ENCODE data around the gene EBF3. TPM values are rescaled to one million over a fixed set of nuclear protein-coding genes. Genes with fewer than 3 reads are reported as not detected.

EBF3 gene
- total and polyA plus RNA-seq, 4 experiments from 2014 or later = not detected

DNA sequence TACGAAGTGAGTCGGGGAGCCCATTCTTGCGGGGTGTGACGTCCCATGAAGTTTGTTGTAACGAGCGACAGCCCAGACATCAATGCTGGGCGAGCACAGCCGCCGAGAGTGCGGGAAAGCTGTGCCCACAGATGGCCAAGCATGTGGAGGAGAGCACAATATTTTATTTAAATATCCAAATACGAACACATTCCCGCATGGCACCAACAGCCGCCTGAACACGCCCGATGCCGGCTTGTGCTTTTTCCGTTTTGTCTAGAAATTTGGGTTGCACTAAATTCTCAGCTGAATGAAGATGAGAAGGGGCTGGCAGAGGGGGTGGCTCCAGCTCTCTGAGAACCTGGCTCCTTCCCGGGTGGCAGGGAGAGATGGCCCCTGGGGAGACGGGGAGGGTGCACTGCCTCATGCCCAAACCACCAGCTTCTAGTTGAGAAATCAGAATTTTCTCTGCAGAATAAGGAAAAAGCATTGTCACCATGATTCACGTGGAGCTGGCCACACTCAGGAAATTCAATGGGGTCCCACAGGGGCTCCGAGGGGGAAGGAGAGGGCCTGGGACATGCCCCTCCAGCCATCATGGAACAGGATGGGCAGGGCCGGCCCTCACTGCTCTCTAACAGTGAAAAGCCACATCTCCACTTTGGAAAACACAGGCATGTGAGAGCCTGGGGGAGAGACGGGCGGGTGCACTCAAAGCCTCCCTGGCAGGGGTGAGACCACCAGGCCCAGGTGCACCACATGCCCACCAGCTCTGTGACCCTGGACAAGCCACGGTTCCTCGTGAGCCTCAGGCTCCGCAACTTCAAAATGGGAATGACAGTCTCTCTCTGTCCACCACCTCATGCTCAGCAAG lies 48.3 kb downstream of the EBF3 start:
- no peaks in the 10 kb centered on the region for H3K27me3 Mint-ChIP-seq
- intact Hi-C loops (cut with micrococcal nuclease) = no loop called here
- H3K27ac Mint-ChIP-seq = no peak overlapping the region
- H3K36me3 Mint-ChIP-seq = no peaks in the 10 kb centered on the region
- H3K9me3 Mint-ChIP-seq = no peaks in the 10 kb centered on the region
- POLR2A ChIA-PET (ENCODE audit: partially characterized antibody) = no interaction called here
- no peak overlapping the region for H3K4me3 Mint-ChIP-seq
- no peaks in the 10 kb centered on the region for H3K27me3 ChIP-seq (ENCODE audit: insufficient read depth, low read length)
- no peaks in the 10 kb centered on the region for H3K4me1 Mint-ChIP-seq
- no peaks in the 10 kb centered on the region for H3K9me3 ChIP-seq (ENCODE audit: control insufficient read depth in 1 of 2, low read length in 2 of 2)
- CTCF ChIA-PET (ENCODE audit: partially characterized antibody) = no interaction called here
- no peaks in the 10 kb centered on the region for H3K36me3 ChIP-seq (ENCODE audit: insufficient read depth, low read length)
- no peak overlapping the region for H3K4me3 ChIP-seq (ENCODE audit: low read length in 2 of 2)
- no peak overlapping the region for H3K27ac ChIP-seq (ENCODE audit: low read depth, low read length)
- no peak for DNase-seq
- H3K4me1 ChIP-seq (ENCODE audit: insufficient read depth, low read length) = no peaks in the 10 kb centered on the region

DNA sequence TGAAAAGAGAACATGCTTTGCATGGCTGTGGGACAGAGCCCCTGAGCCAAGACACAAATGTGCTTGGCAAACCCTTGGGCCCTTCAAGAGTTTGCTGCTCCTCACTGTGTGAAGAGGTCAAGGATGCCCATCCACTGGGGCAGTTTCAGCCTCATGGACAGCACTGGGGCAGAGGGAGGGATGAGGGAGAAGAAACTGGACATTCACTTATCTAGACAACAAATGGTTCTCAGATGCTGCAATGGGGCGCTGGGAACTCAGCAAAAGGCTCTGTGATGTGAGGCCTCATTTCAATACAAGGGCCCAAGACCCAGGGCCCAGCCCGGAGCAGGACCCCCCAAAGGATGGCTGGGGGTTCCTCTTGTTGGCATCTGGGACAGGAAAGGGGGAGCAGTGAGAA lies 49.1 kb downstream of the EBF3 start:
- H3K36me3 ChIP-seq (ENCODE audit: insufficient read depth, low read length) = no peaks in the 10 kb centered on the region
- no peaks in the 10 kb centered on the region for H3K9me3 ChIP-seq (ENCODE audit: control insufficient read depth in 1 of 2, low read length in 2 of 2)
- no peaks in the 10 kb centered on the region for H3K36me3 Mint-ChIP-seq
- POLR2A ChIA-PET (ENCODE audit: partially characterized antibody) = no interaction called here
- H3K4me1 Mint-ChIP-seq = no peaks in the 10 kb centered on the region
- H3K9me3 Mint-ChIP-seq = no peaks in the 10 kb centered on the region
- no peak overlapping the region for H3K27ac ChIP-seq (ENCODE audit: low read depth, low read length)
- intact Hi-C loops (cut with micrococcal nuclease) = no loop called here
- no peak for DNase-seq
- CTCF ChIA-PET (ENCODE audit: partially characterized antibody) = no interaction called here
- H3K27ac Mint-ChIP-seq = no peak overlapping the region
- no peaks in the 10 kb centered on the region for H3K27me3 Mint-ChIP-seq
- H3K4me1 ChIP-seq (ENCODE audit: insufficient read depth, low read length) = no peaks in the 10 kb centered on the region
- no peak overlapping the region for H3K4me3 ChIP-seq (ENCODE audit: low read length in 2 of 2)
- H3K27me3 ChIP-seq (ENCODE audit: insufficient read depth, low read length) = no peaks in the 10 kb centered on the region
- H3K4me3 Mint-ChIP-seq = no peak overlapping the region

DNA sequence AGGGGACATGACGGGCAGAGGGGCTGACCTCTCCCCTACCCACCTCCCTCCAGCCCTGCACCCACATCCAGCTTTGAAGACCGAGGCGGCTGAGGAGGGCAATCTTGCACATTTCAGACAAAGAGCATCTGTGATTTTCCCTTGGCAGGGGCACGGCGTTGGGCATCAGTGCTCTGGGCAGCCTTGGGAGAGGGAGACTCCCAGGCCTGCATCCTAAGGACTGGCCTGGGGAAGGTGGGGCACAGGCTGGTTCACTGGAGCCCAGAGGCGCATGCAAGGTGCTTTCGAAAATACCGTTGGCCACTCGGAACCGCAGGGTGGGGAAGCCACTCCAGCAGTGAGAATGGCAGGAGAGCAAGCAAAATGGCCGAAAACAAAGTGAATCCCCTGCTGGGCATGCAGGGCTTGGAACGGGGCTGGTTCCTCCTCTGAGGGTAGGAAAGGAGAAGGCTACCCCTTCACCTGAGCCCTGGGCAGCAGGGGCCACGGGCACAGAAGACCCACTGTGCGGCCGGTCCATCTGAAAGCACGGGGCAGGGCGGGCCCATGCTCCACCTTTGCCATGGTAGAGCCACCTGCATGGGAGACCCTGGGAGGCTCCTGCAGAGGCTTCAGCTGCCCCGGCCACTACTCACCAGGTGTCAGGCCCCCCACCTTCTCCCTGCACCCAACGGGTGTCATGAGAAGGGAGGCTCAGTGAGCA lies 49.8 kb downstream of the EBF3 start:
- no peaks in the 10 kb centered on the region for H3K27me3 Mint-ChIP-seq
- ChIA-PET POLR2A (ENCODE audit: partially characterized antibody) (no interaction called here), CTCF (ENCODE audit: partially characterized antibody) (no interaction called here)
- no peak for DNase-seq
- no peak overlapping the region for H3K4me3 Mint-ChIP-seq
- H3K27ac Mint-ChIP-seq = no peak overlapping the region
- H3K36me3 ChIP-seq (ENCODE audit: insufficient read depth, low read length) = no peaks in the 10 kb centered on the region
- H3K4me1 Mint-ChIP-seq = no peaks in the 10 kb centered on the region
- H3K4me3 ChIP-seq (ENCODE audit: low read length in 2 of 2) = no peak overlapping the region
- H3K9me3 ChIP-seq (ENCODE audit: control insufficient read depth in 1 of 2, low read length in 2 of 2) = no peaks in the 10 kb centered on the region
- H3K27me3 ChIP-seq (ENCODE audit: insufficient read depth, low read length) = no peaks in the 10 kb centered on the region
- H3K27ac ChIP-seq (ENCODE audit: low read depth, low read length) = no peak overlapping the region
- no peaks in the 10 kb centered on the region for H3K4me1 ChIP-seq (ENCODE audit: insufficient read depth, low read length)
- no peaks in the 10 kb centered on the region for H3K36me3 Mint-ChIP-seq
- intact Hi-C loops (cut with micrococcal nuclease) = no loop called here
- peaks cover 0 to 2% (median 0%) of the 10 kb centered on the region in 8 donors for H3K9me3 Mint-ChIP-seq

DNA sequence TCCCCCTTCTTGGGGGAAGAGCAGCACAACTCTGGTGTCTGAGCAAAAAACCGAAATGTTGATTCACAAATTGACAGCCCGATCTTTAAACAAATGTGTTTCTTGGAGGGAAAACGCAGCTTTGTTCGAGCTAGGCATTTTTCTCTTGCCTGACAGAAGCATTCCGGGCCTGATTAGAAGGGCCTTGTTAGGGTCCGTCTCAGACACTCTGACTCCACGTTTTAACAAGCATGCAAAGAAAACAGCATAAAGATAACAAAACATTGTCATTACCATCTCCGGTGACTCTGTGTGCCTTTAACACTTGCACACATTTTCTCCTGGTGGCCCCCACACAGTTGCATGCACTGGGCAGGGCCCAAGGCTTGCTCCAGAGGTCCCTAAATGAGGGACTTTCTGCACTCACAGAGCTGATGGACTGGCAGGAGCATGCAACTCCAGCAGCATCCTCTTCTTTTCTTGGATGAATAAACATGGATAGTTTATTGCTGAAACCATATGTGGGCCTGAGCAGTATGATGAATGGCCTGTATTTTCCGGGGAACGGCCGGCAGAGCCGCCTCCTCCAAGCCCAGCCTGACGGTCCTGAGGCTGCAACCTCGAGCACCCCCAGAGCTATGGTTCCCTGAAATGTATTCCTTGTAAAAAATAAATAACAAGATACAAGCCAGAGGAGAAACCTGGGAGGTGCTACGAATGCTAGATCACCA lies 50.9 kb downstream of the EBF3 start:
- H3K4me3 Mint-ChIP-seq = no peak overlapping the region
- no peaks in the 10 kb centered on the region for H3K27me3 ChIP-seq (ENCODE audit: insufficient read depth, low read length)
- H3K36me3 ChIP-seq (ENCODE audit: insufficient read depth, low read length) = no peaks in the 10 kb centered on the region
- no peaks in the 10 kb centered on the region for H3K9me3 ChIP-seq (ENCODE audit: control insufficient read depth in 1 of 2, low read length in 2 of 2)
- H3K36me3 Mint-ChIP-seq = no peaks in the 10 kb centered on the region
- H3K9me3 Mint-ChIP-seq = peaks cover 0 to 2% (median 0%) of the 10 kb centered on the region in 8 donors
- H3K27ac Mint-ChIP-seq = no peak overlapping the region
- DNase-seq = no peak
- no peak overlapping the region for H3K27ac ChIP-seq (ENCODE audit: low read depth, low read length)
- no peak overlapping the region for H3K4me3 ChIP-seq (ENCODE audit: low read length in 2 of 2)
- H3K4me1 ChIP-seq (ENCODE audit: insufficient read depth, low read length) = no peaks in the 10 kb centered on the region
- H3K27me3 Mint-ChIP-seq = no peaks in the 10 kb centered on the region
- intact Hi-C loops (cut with micrococcal nuclease) = no loop called here
- no peaks in the 10 kb centered on the region for H3K4me1 Mint-ChIP-seq
- ChIA-PET POLR2A (ENCODE audit: partially characterized antibody) (no interaction called here), CTCF (ENCODE audit: partially characterized antibody) (no interaction called here)

DNA sequence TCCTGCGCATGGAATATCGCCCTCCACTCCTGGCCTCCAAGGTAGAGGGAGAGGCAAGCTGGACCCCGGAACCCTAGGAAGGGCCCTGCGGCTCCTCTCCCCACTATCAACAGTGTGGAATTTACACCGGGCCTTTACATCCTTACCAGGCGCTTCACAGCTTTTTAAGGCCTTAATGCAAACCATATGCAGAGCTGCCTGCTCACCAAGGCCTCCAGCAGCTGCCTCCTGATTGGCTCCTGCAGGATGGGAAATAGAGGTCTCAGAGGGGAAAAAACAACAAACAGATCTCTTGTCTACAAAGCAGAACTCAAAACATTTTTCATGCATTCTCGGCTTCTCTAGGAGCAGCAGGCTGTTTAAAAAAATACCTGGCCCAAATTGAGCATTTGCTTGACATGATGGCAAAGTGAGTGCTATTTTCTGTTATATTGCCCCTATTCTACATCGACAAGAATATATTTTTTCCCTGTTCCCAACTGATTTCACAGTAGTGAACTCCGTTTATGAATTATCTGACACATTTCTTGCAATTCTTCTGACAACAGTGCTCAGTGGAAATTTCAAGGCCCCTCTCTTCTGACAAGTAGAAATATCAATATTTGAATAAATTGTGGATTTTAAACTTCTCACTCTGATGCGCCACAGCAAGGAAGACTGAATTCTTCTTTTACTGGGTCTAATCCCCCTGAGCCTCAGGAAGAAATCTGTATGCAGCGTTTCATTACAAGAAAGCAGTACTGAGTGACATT lies 51.7 kb downstream of the EBF3 start:
- ChIA-PET CTCF (ENCODE audit: partially characterized antibody) (no interaction called here), POLR2A (ENCODE audit: partially characterized antibody) (no interaction called here)
- Mint-ChIP-seq H3K36me3 (no peaks in the 10 kb centered on the region), H3K27me3 (no peaks in the 10 kb centered on the region), H3K9me3 (peaks cover 0 to 2% (median 0%) of the 10 kb centered on the region in 8 donors), H3K4me3 (no peak overlapping the region), H3K4me1 (no peaks in the 10 kb centered on the region), H3K27ac (no peak overlapping the region)
- H3K4me1 ChIP-seq (ENCODE audit: insufficient read depth, low read length) = no peaks in the 10 kb centered on the region
- H3K36me3 ChIP-seq (ENCODE audit: insufficient read depth, low read length) = no peaks in the 10 kb centered on the region
- H3K27me3 ChIP-seq (ENCODE audit: insufficient read depth, low read length) = no peaks in the 10 kb centered on the region
- no peak for DNase-seq
- intact Hi-C loops (cut with micrococcal nuclease) = no loop called here
- H3K9me3 ChIP-seq (ENCODE audit: control insufficient read depth in 1 of 2, low read length in 2 of 2) = no peaks in the 10 kb centered on the region
- no peak overlapping the region for H3K27ac ChIP-seq (ENCODE audit: low read depth, low read length)
- no peak overlapping the region for H3K4me3 ChIP-seq (ENCODE audit: low read length in 2 of 2)

DNA sequence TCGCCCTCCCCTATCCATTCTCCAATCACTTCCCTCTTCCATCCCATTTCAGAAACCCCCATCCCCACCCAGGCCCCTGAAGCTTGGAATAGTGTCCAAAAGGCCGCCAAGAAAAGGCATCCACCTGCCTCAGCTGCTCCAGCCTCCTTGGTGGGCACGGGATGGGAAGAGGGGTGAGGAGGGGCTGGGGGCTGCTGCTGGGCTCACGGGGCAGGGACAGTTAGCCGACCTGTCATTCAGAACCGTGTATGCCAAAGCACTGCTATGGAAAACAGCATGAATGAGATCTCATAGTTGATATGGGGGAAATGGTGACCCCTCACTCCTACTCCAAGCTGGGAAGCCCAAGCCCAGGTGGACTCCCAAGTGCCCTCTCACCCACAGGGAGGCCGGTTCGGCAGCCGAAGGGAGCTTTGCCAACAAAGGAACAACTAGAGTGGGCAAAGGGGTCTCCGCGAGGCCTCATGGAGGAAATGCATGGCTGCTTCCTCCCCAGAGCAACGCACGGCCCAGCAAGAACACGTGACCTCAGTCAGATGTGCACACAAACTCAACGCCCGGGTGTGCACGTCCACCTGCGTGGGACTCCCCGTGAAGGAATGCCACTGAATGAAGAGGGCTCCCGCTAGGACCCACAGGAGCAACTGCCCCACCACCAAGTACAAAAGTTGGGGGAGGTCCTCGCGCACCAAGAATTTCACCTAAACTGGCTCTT lies 52.5 kb downstream of the EBF3 start:
- Mint-ChIP-seq H3K4me3 (no peak overlapping the region), H3K9me3 (peaks cover 0 to 2% (median 0%) of the 10 kb centered on the region in 8 donors), H3K27ac (no peak overlapping the region), H3K27me3 (no peaks in the 10 kb centered on the region), H3K36me3 (no peaks in the 10 kb centered on the region), H3K4me1 (no peaks in the 10 kb centered on the region)
- H3K27me3 ChIP-seq (ENCODE audit: insufficient read depth, low read length) = no peaks in the 10 kb centered on the region
- no peak overlapping the region for H3K27ac ChIP-seq (ENCODE audit: low read depth, low read length)
- no peaks in the 10 kb centered on the region for H3K36me3 ChIP-seq (ENCODE audit: insufficient read depth, low read length)
- H3K9me3 ChIP-seq (ENCODE audit: control insufficient read depth in 1 of 2, low read length in 2 of 2) = no peaks in the 10 kb centered on the region
- no peak overlapping the region for H3K4me3 ChIP-seq (ENCODE audit: low read length in 2 of 2)
- ChIA-PET CTCF (ENCODE audit: partially characterized antibody) (no interaction called here), POLR2A (ENCODE audit: partially characterized antibody) (no interaction called here)
- no peak for DNase-seq
- intact Hi-C loops (cut with micrococcal nuclease) = no loop called here
- no peaks in the 10 kb centered on the region for H3K4me1 ChIP-seq (ENCODE audit: insufficient read depth, low read length)
